GM12865 (cell line): ENCODE measurements around the gene AGAP5.
"Not testable (repeated sequence)": the region's sequence is repeated elsewhere in the genome, so short reads cannot be mapped to it uniquely, and the experiment has no call there.

Source experiments
- DNase-seq: peaks from one replicate; pipeline ENCODE4 v3.0.0; 2010; ENCODE audit warnings: low read depth
- H3K4me3 ChIP-seq: 2 replicates; pipeline ENCODE4 v1.5.1; 2011; ENCODE audit warnings: mild to moderate bottlenecking, low read depth, low read length, control low read depth
- CTCF ChIP-seq: IDR thresholded peaks from 2 replicates; pipeline ENCODE4 v1.5.1; 2011; ENCODE audit warnings: low read length, control low read depth, low read depth, inconsistent platforms; ENCODE audit not compliant: insufficient read depth; ENCODE audit errors: missing control alignments

The AGAP5 gene

GRCh38 chr10:73689596-73689995 lies 8.3 kb downstream of the AGAP5 start:
- not testable (repeated sequence) for H3K4me3 ChIP-seq, DNase-seq

- DNase-seq, H3K4me3 ChIP-seq: not testable (repeated sequence)
Observed at GRCh38 chr10:73687641-73688040, 10.3 kb downstream of the AGAP5 start.

GRCh38 chr10:73674546-73674945 lies 23.4 kb downstream of the AGAP5 start:
- DNase-seq, H3K4me3 ChIP-seq: not testable (repeated sequence)

GRCh38 chr10:73668378-73668777 lies 29.5 kb downstream of the AGAP5 start:
- DNase-seq, H3K4me3 ChIP-seq: not testable (repeated sequence)

- DNase-seq = not testable (repeated sequence)
Observed at GRCh38 chr10:73666153-73666809, 31.6 kb downstream of the AGAP5 start.

GRCh38 chr10:73665581-73665980 lies 32.3 kb downstream of the AGAP5 start:
- not testable (repeated sequence) for DNase-seq, H3K4me3 ChIP-seq

More at GRCh38 chr10:73666153-73666809, 31.6 kb downstream of the AGAP5 start:
- H3K4me3 ChIP-seq = not testable (repeated sequence)

GRCh38 chr10:73664156-73665040 lies 33.5 kb downstream of the AGAP5 start:
- not testable (repeated sequence) for DNase-seq, H3K4me3 ChIP-seq

GRCh38 chr10:73663621-73664020 lies 34.3 kb downstream of the AGAP5 start:
- H3K4me3 ChIP-seq, DNase-seq: not testable (repeated sequence)

- H3K4me3 ChIP-seq, DNase-seq: not testable (repeated sequence)
Observed at GRCh38 chr10:73662705-73663104, 35.2 kb downstream of the AGAP5 start.

- no peak for DNase-seq
- no peak within 1 kb of the TSS for H3K4me3 ChIP-seq
- TF ChIP-seq CTCF = no peak
Observed at GRCh38 chr10:73655990-73656298, 42.0 kb downstream of the AGAP5 start, which contains the start of gene SYNPO2L. SYNPO2L (minus strand) TSS chr10:73656029; CDS start chr10:73655922, 107 bp downstream.

GRCh38 chr10:73655257-73655989 lies 42.5 kb downstream of the AGAP5 start:
- H3K4me3 ChIP-seq = no peak overlapping the region
- TF ChIP-seq CTCF = no peak
- DNase-seq = peak; percentile 45

GRCh38 chr10:73653701-73654100 lies 44.2 kb downstream of the AGAP5 start:
- peak; percentile 63 for DNase-seq
- peak; percentile 23 for TF ChIP-seq CTCF
- no peak overlapping the region for H3K4me3 ChIP-seq
